Upper lobe of right lung (tissue), 1 donor: ENCODE measurements around the gene STK32B. TPM values are rescaled to one million over a fixed set of nuclear protein-coding genes. Genes with fewer than 3 reads are reported as not detected.

Experiments used
- ATAC-seq: fragments of 200-7000 bp; cut with Tn5 transposase; one replicate; pipeline ENCODE4 v1.9.1; 2020; ENCODE audit warnings: mild to moderate bottlenecking, moderate library complexity
- DNase-seq: peaks from one replicate; pipeline ENCODE4 v3.0.0-alpha.2; 2020
- H3K27ac ChIP-seq: fragments of 200-600 bp; one replicate; pipeline ENCODE4 v1.8.0; 2022
- H3K27me3 ChIP-seq: fragments of 200-600 bp; one replicate; pipeline ENCODE4 v1.8.0; 2022; ENCODE audit warnings: mild to moderate bottlenecking
- H3K36me3 ChIP-seq: fragments of 200-600 bp; one replicate; pipeline ENCODE4 v1.8.0; 2022
- H3K4me1 ChIP-seq: fragments of 200-600 bp; one replicate; pipeline ENCODE4 v1.8.0; 2022
- H3K4me3 ChIP-seq: fragments of 200-600 bp; one replicate; pipeline ENCODE4 v1.8.0; 2022; ENCODE audit warnings: mild to moderate bottlenecking
- H3K9me3 ChIP-seq: fragments of 200-600 bp; one replicate; pipeline ENCODE4 v1.8.0; 2022
- CTCF ChIP-seq: fragments of 200-600 bp; IDR thresholded peaks from one replicate; pipeline ENCODE4 v1.8.0; 2022; ENCODE audit warnings: antibody characterized with exemption
- intact Hi-C: fragments of 100-400 bp; cut with DNase I; formaldehyde crosslinking; loops from one replicate; pipeline ENCODE4 v1.11.0; 2022
- total RNA-seq: library from RNA; stranded (reverse); fragmentation: NEBNext Ultra II Directional; extraction: Animal tissue kit (Norgen Biotek cat#: 25700); gene quantifications from one replicate; pipeline ENCODE4 v1.2.1, GENCODE V29; 2021
- donor health status: DM: no; HTN: yes; CAD: no; lungs with severe emphysema.

The STK32B gene
- total RNA-seq, 1 donor from 2014 or later: 2.8 TPM

GRCh38 chr4:5118091-5118786, 67.0 kb downstream of the STK32B start:
- Histone ChIP-seq H3K4me1 (no peaks in the 10 kb centered on the region), H3K27ac (no peak overlapping the region), H3K9me3 (no peaks in the 10 kb centered on the region), H3K27me3 (no peaks in the 10 kb centered on the region), H3K36me3 (no peaks in the 10 kb centered on the region), H3K4me3 (no peak overlapping the region)
- DNase-seq: no peak
- no peak for ATAC-seq
- no peak for TF ChIP-seq CTCF
- intact Hi-C loops: no loop called here

- intact Hi-C loops: no loop called here
These were observed 67.9 kb downstream of the STK32B start for GRCh38 chr4:5118994-5119835.

GRCh38 chr4:5120067-5120466, 68.8 kb downstream of the STK32B start:
- ATAC-seq: no peak
- intact Hi-C loops: no loop called here
- no peaks in the 10 kb centered on the region for H3K36me3 ChIP-seq

More at GRCh38 chr4:5118994-5119835, 67.9 kb downstream of the STK32B start:
- no peak for TF ChIP-seq CTCF
- Histone ChIP-seq H3K9me3 (no peaks in the 10 kb centered on the region), H3K4me1 (no peaks in the 10 kb centered on the region), H3K27ac (no peak overlapping the region), H3K4me3 (no peak overlapping the region), H3K27me3 (no peaks in the 10 kb centered on the region), H3K36me3 (no peaks in the 10 kb centered on the region)
- DNase-seq (no peak), ATAC-seq (no peak)

GRCh38 chr4:5120468-5120867, 69.2 kb downstream of the STK32B start:
- no peak for DNase-seq
- H3K4me1 ChIP-seq: no peaks in the 10 kb centered on the region
- no peaks in the 10 kb centered on the region for H3K9me3 ChIP-seq
- TF ChIP-seq CTCF: no peak
- H3K4me3 ChIP-seq: no peak overlapping the region
- no peaks in the 10 kb centered on the region for H3K27me3 ChIP-seq
- H3K27ac ChIP-seq: no peak overlapping the region
- H3K36me3 ChIP-seq: no peaks in the 10 kb centered on the region
- ATAC-seq: no peak
- intact Hi-C loops: no loop called here

More at GRCh38 chr4:5120067-5120466, 68.8 kb downstream of the STK32B start:
- Histone ChIP-seq H3K27me3 (no peaks in the 10 kb centered on the region), H3K27ac (no peak overlapping the region), H3K4me1 (no peaks in the 10 kb centered on the region), H3K9me3 (no peaks in the 10 kb centered on the region), H3K4me3 (no peak overlapping the region)
- no peak for TF ChIP-seq CTCF
- no peak for DNase-seq

- intact Hi-C loops: no loop called here
- no peak for TF ChIP-seq CTCF
- DNase-seq: no peak
- Histone ChIP-seq H3K4me3 (no peak overlapping the region), H3K27ac (no peak overlapping the region), H3K4me1 (no peaks in the 10 kb centered on the region), H3K27me3 (no peaks in the 10 kb centered on the region), H3K36me3 (no peaks in the 10 kb centered on the region), H3K9me3 (no peaks in the 10 kb centered on the region)
- no peak for ATAC-seq
These were observed 70.8 kb downstream of the STK32B start for GRCh38 chr4:5122114-5122513.
